AG09319 (cell line): ENCODE measurements around the gene KLRB1.

Source experiments
- DNase-seq: peaks from one replicate; pipeline ENCODE4 v3.0.0-alpha.2; 2010; ENCODE audit warnings: low read depth; ENCODE audit errors: extremely low read depth
- CTCF ChIP-seq: IDR thresholded peaks from 2 replicates; pipeline ENCODE4 v1.5.1; 2011; ENCODE audit warnings: low read depth, mild to moderate bottlenecking, inconsistent platforms, low read length, moderate library complexity

Gene KLRB1

GRCh38 chr12:9607716-9608115 lies at the start of gene KLRB1:
KLRB1 (minus strand) TSS chr12:9607916; CDS start chr12:9607839, 77 bp downstream.
- no peak for TF ChIP-seq CTCF
- DNase-seq: no peak

- DNase-seq: no peak
- no peak for TF ChIP-seq CTCF
Observed at GRCh38 chr12:9651265-9651729, 43.6 kb upstream of the KLRB1 start.

GRCh38 chr12:9650151-9650576 lies 42.4 kb upstream of the KLRB1 start:
- no peak for TF ChIP-seq CTCF
- no peak for DNase-seq

GRCh38 chr12:9649532-9649940 lies 41.8 kb upstream of the KLRB1 start:
- no peak for DNase-seq
- no peak for TF ChIP-seq CTCF

GRCh38 chr12:9648701-9649531 lies 41.2 kb upstream of the KLRB1 start:
- no peak for TF ChIP-seq CTCF
- DNase-seq: no peak

DNA sequence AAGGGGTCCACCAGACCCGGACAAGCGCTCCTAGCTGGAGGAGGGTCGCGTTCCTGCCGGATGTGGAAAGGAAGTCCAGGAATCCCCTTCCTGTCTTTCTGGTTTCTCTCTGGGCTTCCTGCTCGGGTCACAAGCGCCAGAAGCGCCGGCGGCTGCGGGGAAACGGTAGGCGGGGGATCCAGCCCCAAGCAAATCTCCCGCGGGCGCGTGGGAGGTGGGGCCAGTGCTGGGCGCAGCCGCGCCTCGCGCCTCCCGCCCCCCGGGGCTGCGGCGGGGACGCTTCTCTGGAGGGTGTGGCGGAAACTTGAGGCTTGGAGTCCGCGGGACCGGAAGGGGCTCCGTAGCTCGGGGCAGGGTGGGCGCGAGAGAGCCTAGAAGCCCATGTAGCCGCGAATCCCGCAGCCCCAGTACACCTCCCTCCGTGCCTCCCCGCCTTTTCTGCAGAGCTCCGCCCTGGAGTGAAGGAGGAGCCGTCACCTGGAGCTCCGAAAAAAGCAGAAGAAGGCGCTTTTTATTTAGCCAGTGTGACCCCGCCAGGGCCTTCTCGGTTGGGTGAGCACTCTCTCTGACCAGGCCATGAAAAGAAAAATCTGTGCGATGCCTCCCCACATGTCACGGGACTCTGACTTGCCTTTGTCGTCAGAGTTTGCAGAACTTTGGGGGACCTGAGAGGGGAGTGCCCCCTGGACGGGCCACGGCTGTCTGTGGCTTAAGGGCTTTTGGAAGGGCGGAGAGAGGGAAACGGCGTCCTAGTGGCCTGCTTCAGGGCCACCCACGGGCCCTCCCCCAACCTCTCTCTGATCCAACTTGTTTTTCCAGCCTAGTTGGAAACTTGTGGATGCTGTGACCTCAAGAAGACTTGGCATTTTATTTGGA lies 40.3 kb upstream of the KLRB1 start:
- TF ChIP-seq CTCF: no peak
- DNase-seq: peak; percentile 44
